NCI-H2196 treated with DMSO at 0.1 percent for 48 hours (cell line): ENCODE results near the gene EIF1.
A peak's percentile ranks its signal among the peaks of the same experiment; 100 is the strongest.
"Not testable (repeated sequence)": the region's sequence is repeated elsewhere in the genome, so short reads cannot be mapped to it uniquely, and the experiment has no call there.

ENCODE experiments used
- DNase-seq: peaks from one replicate; lab custom pipeline; 2025; ENCODE audit not compliant: unreplicated experiment; lab: John Stamatoyannopoulos, UW

Gene EIF1

GRCh38 chr17:41700843-41701242 is 12.2 kb downstream of the EIF1 start:
- not testable (repeated sequence) for DNase-seq

- DNase-seq, result no peak
Measured at GRCh38 chr17:41702712-41703111, 14.0 kb downstream of the EIF1 start.

GRCh38 chr17:41705271-41705991 is 16.7 kb downstream of the EIF1 start:
- no peak for DNase-seq

- DNase-seq, result no peak
Measured at GRCh38 chr17:41707803-41708669, 19.4 kb downstream of the EIF1 start.

GRCh38 chr17:41710472-41711090 is 21.9 kb downstream of the EIF1 start:
- DNase-seq, result no peak

- no peak for DNase-seq
Measured at GRCh38 chr17:41711669-41712400, 23.1 kb downstream of the EIF1 start, which contains the start of gene GAST. GAST (plus strand) TSS chr17:41712331; CDS start chr17:41715437, 3,106 bp downstream.

GRCh38 chr17:41717408-41718286 is 29.0 kb downstream of the EIF1 start:
- no peak for DNase-seq

GRCh38 chr17:41718287-41718645 is 29.6 kb downstream of the EIF1 start:
- no peak for DNase-seq

GRCh38 chr17:41722231-41722630 is 33.5 kb downstream of the EIF1 start:
- no peak for DNase-seq

GRCh38 chr17:41723801-41724475 is 35.3 kb downstream of the EIF1 start:
- no peak for DNase-seq

GRCh38 chr17:41724476-41725050 is 35.9 kb downstream of the EIF1 start:
- peak; percentile 39 for DNase-seq

- DNase-seq, result no peak
Measured at GRCh38 chr17:41725134-41725533, 36.4 kb downstream of the EIF1 start.

- no peak for DNase-seq
Measured at GRCh38 chr17:41728056-41728455, 39.4 kb downstream of the EIF1 start.

- no peak for DNase-seq
Measured at GRCh38 chr17:41730479-41730878, 41.8 kb downstream of the EIF1 start.

GRCh38 chr17:41731836-41732235 is 43.2 kb downstream of the EIF1 start:
- DNase-seq, result no peak

- DNase-seq, result no peak
Measured at GRCh38 chr17:41733348-41734138, 44.9 kb downstream of the EIF1 start.

GRCh38 chr17:41734139-41734948 is 45.7 kb downstream of the EIF1 start, which contains the start of gene HAP1:
HAP1 (minus strand) TSS chr17:41734643; CDS start chr17:41734634, 9 bp downstream.
- DNase-seq, result no peak

GRCh38 chr17:41734949-41735313 is 46.2 kb downstream of the EIF1 start:
- DNase-seq, result no peak
